ENCODE results near the gene UFSP1.
A peak's percentile ranks its signal among the peaks of the same experiment; 100 is the strongest.

The UFSP1 gene

GRCh38 chr7:100874577-100875355 is 14.7 kb downstream of the UFSP1 start, which contains the start of gene SRRT:
Gene SRRT, plus strand, starts transcription at chr7:100875103. Its CDS starts 488 bp downstream, at chr7:100875591.
- peaks cover 69% of the 10 kb centered on the region for H3K36me3 ChIP-seq (ENCODE audit: insufficient read depth, low read length)
- H3K27me3 ChIP-seq (ENCODE audit: control insufficient read depth, insufficient read depth, low read length): no peaks in the 10 kb centered on the region
- H3K9ac ChIP-seq (ENCODE audit: low read depth, low read length): peak within 1 kb of the TSS; percentile 90
- no peaks in the 10 kb centered on the region for H3K9me3 ChIP-seq (replicated peaks; ENCODE audit: low read length)
- peaks cover 44% of the 10 kb centered on the region for H3K4me1 ChIP-seq (ENCODE audit: control insufficient read depth, insufficient read depth, low read length)
- H3K4me2 ChIP-seq (ENCODE audit: low read length): peak within 1 kb of the TSS; percentile 91
- peak within 1 kb of the TSS; percentile 92 for H3K4me3 ChIP-seq (ENCODE audit: low read length)

GRCh38 chr7:100874300-100874576 is 15.3 kb downstream of the UFSP1 start:
- H3K36me3 ChIP-seq (ENCODE audit: insufficient read depth, low read length): peaks cover 65% of the 10 kb centered on the region
- peak overlapping the region; percentile 92 for H3K4me3 ChIP-seq (ENCODE audit: low read length)
- peak overlapping the region; percentile 91 for H3K4me2 ChIP-seq (ENCODE audit: low read length)
- H3K27me3 ChIP-seq (ENCODE audit: control insufficient read depth, insufficient read depth, low read length): no peaks in the 10 kb centered on the region
- no peaks in the 10 kb centered on the region for H3K9me3 ChIP-seq (replicated peaks; ENCODE audit: low read length)
- H3K9ac ChIP-seq (ENCODE audit: low read depth, low read length): peak overlapping the region; percentile 90
- H3K4me1 ChIP-seq (ENCODE audit: control insufficient read depth, insufficient read depth, low read length): peaks cover 44% of the 10 kb centered on the region

- peak overlapping the region; percentile 90 for H3K9ac ChIP-seq (ENCODE audit: low read depth, low read length)
- H3K36me3 ChIP-seq (ENCODE audit: insufficient read depth, low read length): peaks cover 60% of the 10 kb centered on the region
- H3K9me3 ChIP-seq (replicated peaks; ENCODE audit: low read length): no peaks in the 10 kb centered on the region
- no peaks in the 10 kb centered on the region for H3K27me3 ChIP-seq (ENCODE audit: control insufficient read depth, insufficient read depth, low read length)
- H3K4me1 ChIP-seq (ENCODE audit: control insufficient read depth, insufficient read depth, low read length): peaks cover 48% of the 10 kb centered on the region
- peak overlapping the region; percentile 91 for H3K4me2 ChIP-seq (ENCODE audit: low read length)
- peak overlapping the region; percentile 92 for H3K4me3 ChIP-seq (ENCODE audit: low read length)
Observed at GRCh38 chr7:100873599-100874299, 15.8 kb downstream of the UFSP1 start.

GRCh38 chr7:100867776-100868485 is 21.6 kb downstream of the UFSP1 start:
- peak overlapping the region; percentile 100 for H3K9ac ChIP-seq (ENCODE audit: low read depth, low read length)
- peaks cover 32% of the 10 kb centered on the region for H3K36me3 ChIP-seq (ENCODE audit: insufficient read depth, low read length)
- H3K27me3 ChIP-seq (ENCODE audit: control insufficient read depth, insufficient read depth, low read length): no peaks in the 10 kb centered on the region
- peak overlapping the region; percentile 96 for H3K4me2 ChIP-seq (ENCODE audit: low read length)
- H3K9me3 ChIP-seq (replicated peaks; ENCODE audit: low read length): no peaks in the 10 kb centered on the region
- H3K4me3 ChIP-seq (ENCODE audit: low read length): peak overlapping the region; percentile 100
- H3K4me1 ChIP-seq (ENCODE audit: control insufficient read depth, insufficient read depth, low read length): peaks cover 36% of the 10 kb centered on the region

- Histone ChIP-seq H3K27me3 (ENCODE audit: control insufficient read depth, insufficient read depth, low read length) (no peaks in the 10 kb centered on the region), H3K9me3 (replicated peaks; ENCODE audit: low read length) (no peaks in the 10 kb centered on the region), H3K4me1 (ENCODE audit: control insufficient read depth, insufficient read depth, low read length) (peaks cover 36% of the 10 kb centered on the region), H3K9ac (ENCODE audit: low read depth, low read length) (peak within 1 kb of the TSS; percentile 100), H3K36me3 (ENCODE audit: insufficient read depth, low read length) (peaks cover 31% of the 10 kb centered on the region), H3K4me2 (ENCODE audit: low read length) (peak within 1 kb of the TSS; percentile 96), H3K4me3 (ENCODE audit: low read length) (peak within 1 kb of the TSS; percentile 100)
Observed at GRCh38 chr7:100867040-100867775, 22.3 kb downstream of the UFSP1 start, which contains the start of gene TRIP6. Gene TRIP6, plus strand, starts transcription at chr7:100867387. Its CDS starts 111 bp downstream, at chr7:100867498.

GRCh38 chr7:100866729-100867039 is 22.8 kb downstream of the UFSP1 start:
- no peaks in the 10 kb centered on the region for H3K9me3 ChIP-seq (replicated peaks; ENCODE audit: low read length)
- H3K4me1 ChIP-seq (ENCODE audit: control insufficient read depth, insufficient read depth, low read length): peaks cover 36% of the 10 kb centered on the region
- H3K4me2 ChIP-seq (ENCODE audit: low read length): peak overlapping the region; percentile 96
- H3K27me3 ChIP-seq (ENCODE audit: control insufficient read depth, insufficient read depth, low read length): no peaks in the 10 kb centered on the region
- peaks cover 29% of the 10 kb centered on the region for H3K36me3 ChIP-seq (ENCODE audit: insufficient read depth, low read length)
- H3K9ac ChIP-seq (ENCODE audit: low read depth, low read length): peak overlapping the region; percentile 100
- H3K4me3 ChIP-seq (ENCODE audit: low read length): peak overlapping the region; percentile 100

GRCh38 chr7:100865938-100866728 is 23.4 kb downstream of the UFSP1 start:
- H3K4me1 ChIP-seq (ENCODE audit: control insufficient read depth, insufficient read depth, low read length): peaks cover 36% of the 10 kb centered on the region
- H3K9me3 ChIP-seq (replicated peaks; ENCODE audit: low read length): no peaks in the 10 kb centered on the region
- no peaks in the 10 kb centered on the region for H3K27me3 ChIP-seq (ENCODE audit: control insufficient read depth, insufficient read depth, low read length)
- H3K4me3 ChIP-seq (ENCODE audit: low read length): peak overlapping the region; percentile 100
- H3K9ac ChIP-seq (ENCODE audit: low read depth, low read length): peak overlapping the region; percentile 100
- H3K36me3 ChIP-seq (ENCODE audit: insufficient read depth, low read length): peaks cover 26% of the 10 kb centered on the region
- H3K4me2 ChIP-seq (ENCODE audit: low read length): peak overlapping the region; percentile 96

- peaks cover 27% of the 10 kb centered on the region for H3K36me3 ChIP-seq (ENCODE audit: insufficient read depth, low read length)
Observed at GRCh38 chr7:100865372-100865911, 24.1 kb downstream of the UFSP1 start.

GRCh38 chr7:100864263-100864845 is 25.2 kb downstream of the UFSP1 start:
- Histone ChIP-seq H3K9ac (ENCODE audit: low read depth, low read length) (no peak overlapping the region), H3K36me3 (ENCODE audit: insufficient read depth, low read length) (peaks cover 27% of the 10 kb centered on the region), H3K4me2 (ENCODE audit: low read length) (no peak overlapping the region), H3K4me3 (ENCODE audit: low read length) (no peak overlapping the region), H3K9me3 (replicated peaks; ENCODE audit: low read length) (no peaks in the 10 kb centered on the region), H3K27me3 (ENCODE audit: control insufficient read depth, insufficient read depth, low read length) (no peaks in the 10 kb centered on the region), H3K4me1 (ENCODE audit: control insufficient read depth, insufficient read depth, low read length) (peaks cover 26% of the 10 kb centered on the region)

More at GRCh38 chr7:100865372-100865911, 24.1 kb downstream of the UFSP1 start:
- Histone ChIP-seq H3K4me1 (ENCODE audit: control insufficient read depth, insufficient read depth, low read length) (peaks cover 31% of the 10 kb centered on the region), H3K9me3 (replicated peaks; ENCODE audit: low read length) (no peaks in the 10 kb centered on the region), H3K9ac (ENCODE audit: low read depth, low read length) (peak overlapping the region; percentile 100), H3K27me3 (ENCODE audit: control insufficient read depth, insufficient read depth, low read length) (no peaks in the 10 kb centered on the region), H3K4me2 (ENCODE audit: low read length) (peak overlapping the region; percentile 96), H3K4me3 (ENCODE audit: low read length) (peak overlapping the region; percentile 100)

GRCh38 chr7:100863406-100863950 is 26.0 kb downstream of the UFSP1 start:
- H3K4me1 ChIP-seq (ENCODE audit: control insufficient read depth, insufficient read depth, low read length): peaks cover 21% of the 10 kb centered on the region
- no peak overlapping the region for H3K4me2 ChIP-seq (ENCODE audit: low read length)
- no peaks in the 10 kb centered on the region for H3K9me3 ChIP-seq (replicated peaks; ENCODE audit: low read length)
- no peak overlapping the region for H3K4me3 ChIP-seq (ENCODE audit: low read length)
- peaks cover 31% of the 10 kb centered on the region for H3K36me3 ChIP-seq (ENCODE audit: insufficient read depth, low read length)
- no peaks in the 10 kb centered on the region for H3K27me3 ChIP-seq (ENCODE audit: control insufficient read depth, insufficient read depth, low read length)
- no peak overlapping the region for H3K9ac ChIP-seq (ENCODE audit: low read depth, low read length)

Data from skeletal muscle satellite cell (primary cell).